GM21786 (cell line): ENCODE measurements around the gene ARMC7.
"Not testable (repeated sequence)": the region's sequence is repeated elsewhere in the genome, so short reads cannot be mapped to it uniquely, and the experiment has no call there.

ENCODE experiments used
- ATAC-seq: cut with Tn5 transposase; IDR thresholded peaks from one replicate; pipeline ENCODE4 v1.9.1; 2021; ENCODE audit not compliant: unreplicated experiment

Gene ARMC7

GRCh38 chr17:75109407-75110233 is at the start of gene ARMC7:
Gene ARMC7, plus strand, starts transcription at chr17:75109969. Its CDS starts 320 bp downstream, at chr17:75110289.
- ATAC-seq: peak; percentile 52

GRCh38 chr17:75060434-75061054 is 49.2 kb upstream of the ARMC7 start:
- no peak for ATAC-seq

- ATAC-seq: no peak
Measured at GRCh38 chr17:75061055-75061438, 48.7 kb upstream of the ARMC7 start.

GRCh38 chr17:75061618-75062017 is 48.2 kb upstream of the ARMC7 start:
- no peak for ATAC-seq

GRCh38 chr17:75063201-75063600 is 46.6 kb upstream of the ARMC7 start:
- ATAC-seq: no peak

- no peak for ATAC-seq
Measured at GRCh38 chr17:75063626-75064025, 46.1 kb upstream of the ARMC7 start.

- ATAC-seq: no peak
Measured at GRCh38 chr17:75064040-75064439, 45.7 kb upstream of the ARMC7 start.

GRCh38 chr17:75064460-75064859 is 45.3 kb upstream of the ARMC7 start:
- no peak for ATAC-seq

- ATAC-seq: no peak
Measured at GRCh38 chr17:75064867-75065561, 44.8 kb upstream of the ARMC7 start.

GRCh38 chr17:75065562-75066151 is 44.1 kb upstream of the ARMC7 start:
- ATAC-seq: no peak

- no peak for ATAC-seq
Measured at GRCh38 chr17:75067856-75068255, 41.9 kb upstream of the ARMC7 start.

- ATAC-seq: no peak
Measured at GRCh38 chr17:75068750-75069149, 41.0 kb upstream of the ARMC7 start.

GRCh38 chr17:75069783-75070182 is 40.0 kb upstream of the ARMC7 start:
- ATAC-seq: no peak

- not testable (repeated sequence) for ATAC-seq
Measured at GRCh38 chr17:75071478-75072271, 38.1 kb upstream of the ARMC7 start.

GRCh38 chr17:75072909-75073308 is 36.9 kb upstream of the ARMC7 start:
- not testable (repeated sequence) for ATAC-seq

- ATAC-seq: no peak
Measured at GRCh38 chr17:75073618-75074047, 36.1 kb upstream of the ARMC7 start.

- ATAC-seq: no peak
Measured at GRCh38 chr17:75074532-75074931, 35.2 kb upstream of the ARMC7 start.

- ATAC-seq: no peak
Measured at GRCh38 chr17:75075597-75076336, 34.0 kb upstream of the ARMC7 start.

GRCh38 chr17:75077072-75077495 is 32.7 kb upstream of the ARMC7 start:
- ATAC-seq: no peak
